Body of pancreas (tissue), 4 donors: ENCODE measurements around the gene RABGAP1. TPM values are rescaled to one million over a fixed set of nuclear protein-coding genes. Genes with fewer than 3 reads are reported as not detected.

Experiments used
- ATAC-seq: fragments of 150-250 bp; one replicate; pipeline ENCODE4 v1.9.1; 2016
- DNase-seq, 4 donors: peaks; one replicate each; pipeline ENCODE4 v3.0.0-alpha.2; 2019
- H3K27ac ChIP-seq, 4 donors: fragments of 200-600 bp; sonication (generic); 1 replicate in 3 of 4; 2 replicates in 1 of 4; pipeline versions ENCODE4 v1.5.1 to v1.6.1; 2016 to 2019; ENCODE audit warnings: mild to moderate bottlenecking in 1 of 4, mixed read lengths in 1 of 4, moderate library complexity in 1 of 4
- H3K27me3 ChIP-seq, 2 donors: fragments of 200-600 bp; sonication (generic); one replicate each; pipeline ENCODE4 v1.6.0; 2016; ENCODE audit warnings: mild to moderate bottlenecking in 1 of 2
- H3K36me3 ChIP-seq, 2 donors: fragments of 200-600 bp; sonication (generic); replicated peaks in 1 of 2; 2 replicates each; pipeline ENCODE4 v1.5.1; 2016; ENCODE audit warnings: low read depth in 2 of 2; ENCODE audit not compliant: insufficient read depth in 1 of 2
- H3K4me1 ChIP-seq: fragments of 200-600 bp; sonication (generic); one replicate; pipeline ENCODE4 v1.6.0; 2016
- H3K4me3 ChIP-seq, 2 donors: fragments of 200-600 bp; sonication (generic); 1 replicate in 1 of 2; 2 replicates in 1 of 2; pipeline ENCODE4 v1.5.1; 2016 to 2019
- H3K9me3 ChIP-seq, 3 donors: fragments of 200-600 bp; sonication (generic); 1 replicate in 2 of 3; 2 replicates in 1 of 3; pipeline ENCODE4 v1.5.1; 2016
- POLR2A ChIP-seq, 3 donors: fragments of 450-650 bp; IDR thresholded peaks; one replicate each; pipeline ENCODE4 v1.6.1; 2016; ENCODE audit warnings: antibody characterized with exemption in 3 of 3, mild to moderate bottlenecking in 2 of 3
- WGBS, 2 donors: methylation state at CpG; one replicate each; pipeline ENCODE4 v1.1.5; 2017; 5-methylcytosine and 5-hydroxymethylcytosine counted together
- intact Hi-C: fragments of 100-400 bp; cut with DNase I; formaldehyde crosslinking; loops from one replicate; pipeline ENCODE4 v1.15.1; 2023
- total RNA-seq, 2 donors: library from RNA; depleted of rRNA; stranded (reverse); fragments of >200 nt; gene quantifications; one replicate each; pipeline ENCODE4 v1.1.0, GENCODE V29; 2016
- TF ChIP-seq, protein P1 (sequence below), 7 experiments: fragments of 450-650 bp in 4 of 7; fragments of 200-600 bp in 3 of 7; sonication (generic) in 3 of 7; IDR thresholded peaks; one replicate each; pipeline ENCODE4 v1.5.1; 2016 to 2019; ENCODE audit warnings: antibody characterized with exemption in 7 of 7

The RABGAP1 gene
- total RNA-seq, 2 donors from 2014 or later = 31.1 to 33.6 TPM

DNA sequence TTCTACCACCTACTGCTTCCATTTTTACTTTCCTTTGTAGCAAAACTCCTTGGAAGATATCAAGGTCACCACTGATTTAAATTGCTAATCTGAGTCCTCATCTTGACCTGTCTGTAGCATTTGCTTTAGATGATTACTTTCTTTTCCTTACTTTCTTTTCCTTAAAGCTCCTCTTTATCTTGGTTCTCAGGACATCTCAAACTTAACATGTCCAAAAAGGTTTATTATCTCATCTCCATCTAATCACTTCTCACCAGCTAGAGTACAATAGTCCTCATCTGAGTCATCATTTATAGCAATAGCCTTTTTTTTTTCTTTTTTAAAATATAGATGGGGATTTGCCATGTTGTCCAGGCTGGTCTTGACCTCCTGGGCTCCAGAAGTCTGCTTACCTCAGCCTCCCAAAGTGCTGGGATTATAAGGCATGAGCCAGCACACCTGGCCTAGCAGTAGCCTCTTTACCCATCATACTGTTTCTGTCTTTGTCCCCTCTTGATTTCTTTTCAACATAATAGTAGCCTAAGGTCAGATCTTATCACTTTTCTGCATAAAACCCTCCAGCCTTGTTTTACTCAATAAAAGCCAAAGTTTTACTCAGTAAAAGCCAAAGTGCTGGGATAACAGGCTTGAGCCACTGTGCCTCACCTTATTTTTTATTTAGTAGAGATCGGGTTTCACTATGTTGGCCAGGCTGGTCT is 59.7 kb downstream of the RABGAP1 start:
- TF ChIP-seq, protein P1, sequence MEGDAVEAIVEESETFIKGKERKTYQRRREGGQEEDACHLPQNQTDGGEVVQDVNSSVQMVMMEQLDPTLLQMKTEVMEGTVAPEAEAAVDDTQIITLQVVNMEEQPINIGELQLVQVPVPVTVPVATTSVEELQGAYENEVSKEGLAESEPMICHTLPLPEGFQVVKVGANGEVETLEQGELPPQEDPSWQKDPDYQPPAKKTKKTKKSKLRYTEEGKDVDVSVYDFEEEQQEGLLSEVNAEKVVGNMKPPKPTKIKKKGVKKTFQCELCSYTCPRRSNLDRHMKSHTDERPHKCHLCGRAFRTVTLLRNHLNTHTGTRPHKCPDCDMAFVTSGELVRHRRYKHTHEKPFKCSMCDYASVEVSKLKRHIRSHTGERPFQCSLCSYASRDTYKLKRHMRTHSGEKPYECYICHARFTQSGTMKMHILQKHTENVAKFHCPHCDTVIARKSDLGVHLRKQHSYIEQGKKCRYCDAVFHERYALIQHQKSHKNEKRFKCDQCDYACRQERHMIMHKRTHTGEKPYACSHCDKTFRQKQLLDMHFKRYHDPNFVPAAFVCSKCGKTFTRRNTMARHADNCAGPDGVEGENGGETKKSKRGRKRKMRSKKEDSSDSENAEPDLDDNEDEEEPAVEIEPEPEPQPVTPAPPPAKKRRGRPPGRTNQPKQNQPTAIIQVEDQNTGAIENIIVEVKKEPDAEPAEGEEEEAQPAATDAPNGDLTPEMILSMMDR (IDR thresholded peaks at IDR 0.05) = no peak
- TF ChIP-seq POLR2A (IDR thresholded peaks at IDR 0.05) = no peak
- 92 to 94% methylated on average over 1 of the region's 1 CpG for WGBS, 2 donors
- H3K4me3 ChIP-seq = no peak overlapping the region
- no peaks in the 10 kb centered on the region for H3K27me3 ChIP-seq
- H3K9me3 ChIP-seq = no peaks in the 10 kb centered on the region
- no peak for DNase-seq
- no peak overlapping the region for H3K27ac ChIP-seq
- peaks cover 0 to 13% of the 10 kb centered on the region in 2 donors for H3K36me3 ChIP-seq
- intact Hi-C loops = no loop called here
- H3K4me1 ChIP-seq = peaks cover 5% of the 10 kb centered on the region
- ATAC-seq = no peak

DNA sequence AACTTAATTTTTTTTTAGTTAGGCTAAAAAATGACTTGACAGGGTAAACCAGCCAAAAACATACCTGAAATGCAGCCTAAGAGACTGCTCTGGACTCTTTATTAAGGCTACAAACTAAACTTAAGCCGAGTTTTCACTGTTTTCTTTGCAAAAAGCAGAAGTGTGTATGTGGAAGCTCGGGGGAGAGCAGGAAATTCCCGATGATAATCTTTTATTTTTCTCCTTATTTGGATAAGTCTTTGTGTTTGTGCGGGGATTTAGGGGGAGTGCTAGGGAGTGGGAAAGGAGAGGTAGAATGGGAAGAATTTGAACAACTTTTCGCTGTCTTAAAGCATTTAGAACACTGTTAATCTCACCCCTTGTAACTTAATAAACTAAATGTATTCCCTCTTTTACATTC is 61.9 kb downstream of the RABGAP1 start:
- ATAC-seq (no peak), DNase-seq (no peak)
- Histone ChIP-seq H3K36me3 (peaks cover 0 to 5% of the 10 kb centered on the region in 2 donors), H3K27ac (no peak overlapping the region), H3K27me3 (no peaks in the 10 kb centered on the region), H3K4me1 (no peaks in the 10 kb centered on the region), H3K9me3 (no peaks in the 10 kb centered on the region), H3K4me3 (no peak overlapping the region)
- TF ChIP-seq, protein P1 (IDR thresholded peaks at IDR 0.05) = no peak
- TF ChIP-seq POLR2A (IDR thresholded peaks at IDR 0.05) = no peak
- intact Hi-C loops = no loop called here
- WGBS, 2 donors = 61 to 75% methylated on average over 5 of the region's 5 CpGs

DNA sequence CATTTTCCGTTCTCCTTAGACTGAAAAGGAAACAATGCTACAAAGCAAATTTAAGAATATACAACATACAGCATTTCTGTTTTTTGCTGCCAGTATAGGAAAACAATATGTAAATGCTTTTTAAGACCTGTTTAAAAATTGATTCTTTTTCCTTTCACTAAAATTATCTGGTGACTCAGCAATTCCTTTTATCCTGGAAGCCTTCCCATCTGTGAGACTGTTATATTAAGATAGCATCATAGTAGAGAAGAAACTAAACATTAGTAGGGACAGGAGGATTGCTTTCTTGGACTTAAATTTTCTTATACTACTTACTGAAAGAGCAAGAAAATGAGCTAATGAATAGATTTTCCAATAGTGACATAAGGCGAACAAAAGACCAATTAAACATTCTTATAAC is 62.6 kb downstream of the RABGAP1 start:
- intact Hi-C loops = no loop called here
- WGBS, 2 donors = 76 to 90% methylated on average over 2 of the region's 2 CpGs
- ATAC-seq (no peak), DNase-seq (no peak)
- no peaks in the 10 kb centered on the region for H3K9me3 ChIP-seq
- TF ChIP-seq, protein P1 (IDR thresholded peaks at IDR 0.05) = no peak
- TF ChIP-seq POLR2A (IDR thresholded peaks at IDR 0.05) = no peak
- no peak overlapping the region for H3K27ac ChIP-seq
- no peaks in the 10 kb centered on the region for H3K4me1 ChIP-seq
- H3K27me3 ChIP-seq = no peaks in the 10 kb centered on the region
- peaks cover 0 to 5% of the 10 kb centered on the region in 2 donors for H3K36me3 ChIP-seq
- no peak overlapping the region for H3K4me3 ChIP-seq

DNA sequence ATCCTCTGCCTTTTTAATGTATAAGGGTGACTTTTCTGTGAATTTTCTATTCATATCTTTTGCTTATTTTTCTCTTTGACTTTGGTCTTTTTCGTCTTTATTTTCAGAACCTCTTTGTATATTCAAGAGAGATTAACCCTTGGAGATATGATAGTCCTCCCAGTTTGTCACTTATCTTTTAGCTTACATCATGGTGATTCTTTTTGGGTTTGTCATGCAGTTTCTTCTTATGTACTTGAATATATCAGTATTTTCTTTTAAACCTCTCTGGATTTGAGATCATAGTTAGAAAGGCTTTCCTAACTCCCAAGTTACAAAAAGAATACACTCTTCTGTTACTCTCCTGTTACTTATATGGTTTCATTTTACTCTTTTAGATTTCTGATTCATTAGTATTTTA is 65.1 kb downstream of the RABGAP1 start:
- H3K4me1 ChIP-seq = no peaks in the 10 kb centered on the region
- peaks cover 0 to 2% of the 10 kb centered on the region in 2 donors for H3K36me3 ChIP-seq
- 67 to 73% methylated on average over 1 of the region's 1 CpG for WGBS, 2 donors
- no peak for ATAC-seq
- H3K4me3 ChIP-seq = no peak overlapping the region
- DNase-seq = no peak
- no peak overlapping the region for H3K27ac ChIP-seq
- intact Hi-C loops = no loop called here
- no peaks in the 10 kb centered on the region for H3K9me3 ChIP-seq
- TF ChIP-seq, protein P1 (IDR thresholded peaks at IDR 0.05) = no peak
- no peak for TF ChIP-seq POLR2A (IDR thresholded peaks at IDR 0.05)
- no peaks in the 10 kb centered on the region for H3K27me3 ChIP-seq

DNA sequence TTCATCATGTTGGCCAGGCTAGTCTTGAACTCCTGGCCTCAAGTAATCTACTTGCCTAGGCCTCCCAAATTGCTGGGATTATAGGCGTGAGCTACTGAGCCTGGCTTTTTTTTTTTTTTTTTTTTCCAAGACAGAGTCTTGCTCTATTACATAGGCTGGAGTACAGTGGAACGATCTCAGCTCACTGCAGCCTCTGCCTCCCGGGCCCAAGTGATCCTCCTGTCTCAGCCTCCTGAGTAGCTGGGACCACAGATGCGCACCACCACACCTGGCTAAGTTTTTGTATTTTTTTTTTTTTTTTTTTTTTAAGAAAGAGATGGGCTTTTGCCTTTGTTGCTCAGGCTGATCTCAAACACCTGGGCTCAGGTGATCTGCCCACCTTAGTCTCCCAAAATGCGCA is 66.4 kb downstream of the RABGAP1 start:
- intact Hi-C loops = no loop called here
- H3K4me1 ChIP-seq = no peaks in the 10 kb centered on the region
- H3K4me3 ChIP-seq = no peak overlapping the region
- DNase-seq = no peak
- 83 to 86% methylated on average over 5 of the region's 5 CpGs for WGBS, 2 donors
- TF ChIP-seq POLR2A (IDR thresholded peaks at IDR 0.05) = no peak
- TF ChIP-seq, protein P1 (IDR thresholded peaks at IDR 0.05) = no peak
- H3K27me3 ChIP-seq = no peaks in the 10 kb centered on the region
- H3K36me3 ChIP-seq = peaks cover 0 to 2% of the 10 kb centered on the region in 2 donors
- no peak for ATAC-seq
- H3K27ac ChIP-seq = no peak overlapping the region
- no peaks in the 10 kb centered on the region for H3K9me3 ChIP-seq
